ENCODE data around the gene SYCN. TPM values are rescaled to one million over a fixed set of nuclear protein-coding genes. Genes with fewer than 3 reads are reported as not detected.

The SYCN gene
- total RNA-seq, result not detected

GRCh38 chr19:39203372-39204341, at the start of gene SYCN:
SYCN (minus strand) TSS chr19:39204263; CDS start chr19:39204254, 9 bp downstream.

GRCh38 chr19:39248806-39249205, 44.7 kb upstream of the SYCN start, which contains the start of gene IFNL4:
IFNL4 (minus strand) TSS chr19:39248856.

GRCh38 chr19:39244410-39245100, 40.5 kb upstream of the SYCN start, which contains the start of gene IFNL3:
IFNL3 (minus strand) TSS chr19:39245006; CDS start chr19:39244967, 39 bp downstream.

GRCh38 chr19:39196860-39197562, 7.1 kb downstream of the SYCN start, which contains the start of gene NCCRP1:
NCCRP1 (plus strand) TSS chr19:39196964; CDS start chr19:39196983, 19 bp downstream.

Other genes with a start within 250 kb of the SYCN start
- gene FBXO17, start 228.5 kb downstream of the SYCN start, total RNA-seq, result 4.6 TPM
- gene FBXO27, start 171.7 kb downstream of the SYCN start, total RNA-seq, result 10.4 TPM
- gene ACP7, start 119.9 kb downstream of the SYCN start, total RNA-seq, result not detected
- 2.5 TPM for gene PAK4, start 78.5 kb downstream of the SYCN start, total RNA-seq
- 0.23 TPM for gene NCCRP1, start 7.3 kb downstream of the SYCN start, total RNA-seq
- not detected for gene IFNL3, start 40.7 kb upstream of the SYCN start, total RNA-seq
- not detected for gene IFNL4, start 44.6 kb upstream of the SYCN start, total RNA-seq
- gene IFNL2, start 64.1 kb upstream of the SYCN start, total RNA-seq, result not detected
- not detected for gene IFNL1, start 92.1 kb upstream of the SYCN start, total RNA-seq
- 10.6 TPM for gene LRFN1, start 116.6 kb upstream of the SYCN start, total RNA-seq
- 3.5 TPM for gene GMFG, start 131.8 kb upstream of the SYCN start, total RNA-seq
- 23.1 TPM for gene SAMD4B, start 138.2 kb upstream of the SYCN start, total RNA-seq
- gene PAF1, start 186.8 kb upstream of the SYCN start, total RNA-seq, result 31.4 TPM
- gene MED29, start 187.1 kb upstream of the SYCN start, total RNA-seq, result 24.5 TPM
- 1.8 TPM for gene ZFP36, start 202.6 kb upstream of the SYCN start, total RNA-seq
- gene PLEKHG2, start 208.4 kb upstream of the SYCN start, total RNA-seq, result 19.8 TPM
- gene RPS16, start 231.7 kb upstream of the SYCN start, total RNA-seq, result 146 TPM
- 54.4 TPM for gene SUPT5H, start 241.3 kb upstream of the SYCN start, total RNA-seq

All from diencephalon (tissue), 1 donor.